EL (cell line): ENCODE data around the gene GPR142.
"Not testable (repeated sequence)": the region's sequence is repeated elsewhere in the genome, so short reads cannot be mapped to it uniquely, and the experiment has no call there.

Experiments
- DNase-seq: peaks from one replicate; pipeline ENCODE4 v3.0.0-alpha.2; 2016

The GPR142 gene

DNA sequence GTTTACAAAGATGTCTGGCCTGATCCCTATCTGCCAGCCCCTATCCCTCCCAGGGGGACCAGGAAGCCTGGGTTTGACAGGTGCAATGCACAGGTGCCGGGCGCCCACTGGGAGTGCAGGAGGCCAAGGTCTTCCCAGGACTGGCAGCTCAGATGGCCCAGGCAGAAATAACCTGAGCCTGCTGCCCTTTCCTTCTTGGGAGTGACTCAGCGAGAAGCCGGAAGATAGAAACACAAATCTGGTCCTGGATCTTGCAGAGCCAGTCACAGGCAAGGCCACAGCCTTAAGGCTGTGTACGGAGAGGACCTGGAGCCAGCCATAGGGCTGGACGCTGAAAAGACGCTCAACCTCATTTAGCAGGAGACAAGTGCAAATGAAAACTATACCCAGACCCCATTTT, 27.7 kb downstream of the GPR142 start:
- no peak for DNase-seq

DNA sequence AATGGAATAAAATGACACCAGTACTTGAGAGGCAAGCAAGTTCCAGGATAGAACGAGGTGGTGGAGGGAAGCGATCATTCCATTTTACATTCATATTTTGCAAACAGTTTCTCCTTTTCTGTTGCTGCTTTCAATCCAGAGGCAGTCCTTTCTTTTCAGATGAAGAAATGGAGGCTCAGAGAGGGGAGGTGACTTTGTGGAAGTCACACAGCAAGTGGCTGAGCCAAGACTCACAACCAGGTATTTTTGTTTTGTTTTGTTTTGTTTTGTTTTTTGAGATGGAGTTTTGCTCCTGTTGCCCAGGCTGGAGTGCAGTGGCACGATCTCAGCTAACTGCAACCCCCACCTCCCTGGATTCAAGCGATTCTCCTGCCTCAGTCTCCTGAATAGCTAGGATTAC, 29.3 kb downstream of the GPR142 start:
- DNase-seq, result no peak

DNA sequence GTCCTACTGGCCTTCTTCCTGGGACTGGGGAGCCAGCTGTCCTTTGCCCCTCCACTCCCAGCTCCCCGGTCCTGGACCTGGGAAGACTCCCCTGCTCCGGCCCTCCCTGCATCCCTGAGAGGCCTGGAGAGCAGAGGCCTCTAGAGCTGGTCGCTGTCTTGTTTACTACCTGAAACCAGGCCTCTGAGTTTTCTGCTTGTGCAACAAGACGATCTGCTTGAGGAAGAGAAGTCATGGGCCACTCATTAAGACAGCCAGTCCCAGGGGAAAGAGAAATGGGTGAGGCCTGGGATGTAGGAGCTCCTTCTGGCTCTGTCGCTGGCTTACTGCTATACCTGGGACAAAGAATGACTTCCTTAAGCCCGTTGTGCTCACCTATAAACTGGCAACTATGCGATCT, 34.7 kb downstream of the GPR142 start:
- no peak for DNase-seq

DNA sequence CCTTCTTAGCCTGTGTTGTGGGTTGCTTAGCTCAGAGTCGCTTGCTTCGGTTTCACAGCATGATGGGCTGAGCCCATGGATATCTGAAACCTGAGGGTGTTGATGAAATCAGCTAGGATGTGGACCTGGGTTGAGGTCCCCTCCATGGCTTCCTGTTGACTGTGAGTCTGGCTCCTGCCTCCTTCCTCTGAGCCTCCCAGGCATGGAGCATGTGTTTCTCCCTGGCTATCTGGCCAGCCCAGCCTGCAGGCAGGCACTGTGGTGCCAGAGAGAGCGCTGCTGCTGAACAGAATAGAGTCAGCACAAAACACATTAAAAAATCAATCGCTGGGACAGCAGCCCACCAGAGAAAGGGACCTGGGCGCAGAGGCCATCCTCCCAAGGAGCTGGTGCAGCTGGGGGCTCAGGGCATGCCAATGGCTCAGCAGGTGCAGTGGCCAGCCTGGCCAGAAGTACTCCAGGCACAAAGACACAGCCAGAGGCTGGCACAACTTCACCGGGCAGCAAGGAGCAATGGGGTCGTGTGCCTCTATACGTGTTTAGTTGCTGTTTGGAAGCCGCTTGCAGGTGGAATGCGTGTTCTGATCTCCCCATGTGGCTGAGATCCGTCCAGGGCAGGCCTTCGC, 36.3 kb downstream of the GPR142 start:
- DNase-seq, result no peak

DNA sequence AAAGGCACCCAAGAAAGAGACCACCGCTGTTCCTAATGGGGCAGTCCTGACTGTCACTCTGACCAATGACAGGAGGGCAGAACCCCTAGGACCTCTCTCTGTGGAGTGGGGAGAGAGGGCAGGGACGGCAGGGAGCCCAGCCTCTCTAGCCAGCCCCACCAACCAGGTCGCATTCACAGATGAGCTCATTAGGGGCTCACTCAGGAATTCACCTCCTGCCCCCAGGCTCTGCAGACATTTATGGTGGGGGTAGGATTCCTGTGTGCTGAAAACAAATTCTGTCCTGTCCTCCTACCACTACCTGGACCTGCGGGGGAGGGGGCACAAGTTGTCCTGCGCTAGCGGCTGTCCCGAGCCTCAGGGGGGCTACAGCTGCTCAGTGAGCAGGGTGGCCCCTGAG, 36.9 kb downstream of the GPR142 start:
- DNase-seq, result no peak

DNA sequence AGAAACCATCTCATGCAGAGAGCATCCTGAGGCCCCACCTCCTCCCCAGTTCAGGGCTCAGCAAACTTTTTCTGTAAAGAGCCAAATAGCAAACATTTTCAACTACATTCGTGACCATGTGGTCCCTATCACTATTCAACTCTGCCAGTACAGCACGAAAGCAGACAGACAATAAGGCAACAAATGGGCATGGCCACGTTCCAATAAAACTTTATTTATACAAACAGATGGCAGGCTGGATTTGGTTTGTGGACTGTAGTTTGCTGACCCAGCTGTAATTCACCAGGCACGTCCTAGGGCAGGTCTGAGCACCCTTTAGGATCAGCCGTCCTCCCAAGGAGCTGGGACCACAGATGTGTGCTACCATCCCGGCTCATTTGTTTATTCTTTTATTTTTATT, 37.5 kb downstream of the GPR142 start:
- no peak for DNase-seq

DNA sequence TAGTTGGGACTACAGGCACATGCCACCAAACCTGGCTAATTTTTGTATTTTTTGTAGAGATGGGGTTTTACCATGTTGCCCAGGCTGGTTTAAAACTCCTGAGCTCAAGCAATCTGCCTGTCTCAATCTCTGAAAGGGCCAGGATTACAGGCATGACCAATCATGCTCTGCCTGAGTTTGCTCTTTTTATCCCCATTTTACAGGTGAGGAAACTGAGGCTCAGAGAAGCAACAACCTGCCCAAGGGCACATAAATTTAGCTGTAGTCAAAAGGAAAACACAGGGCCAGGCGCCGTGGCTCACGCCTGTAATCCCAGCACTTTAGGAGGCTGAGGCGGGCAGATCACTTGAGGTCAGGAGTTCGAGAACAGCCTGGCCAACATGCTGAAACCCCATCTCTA, 38.0 kb downstream of the GPR142 start:
- DNase-seq, result not testable (repeated sequence)

DNA sequence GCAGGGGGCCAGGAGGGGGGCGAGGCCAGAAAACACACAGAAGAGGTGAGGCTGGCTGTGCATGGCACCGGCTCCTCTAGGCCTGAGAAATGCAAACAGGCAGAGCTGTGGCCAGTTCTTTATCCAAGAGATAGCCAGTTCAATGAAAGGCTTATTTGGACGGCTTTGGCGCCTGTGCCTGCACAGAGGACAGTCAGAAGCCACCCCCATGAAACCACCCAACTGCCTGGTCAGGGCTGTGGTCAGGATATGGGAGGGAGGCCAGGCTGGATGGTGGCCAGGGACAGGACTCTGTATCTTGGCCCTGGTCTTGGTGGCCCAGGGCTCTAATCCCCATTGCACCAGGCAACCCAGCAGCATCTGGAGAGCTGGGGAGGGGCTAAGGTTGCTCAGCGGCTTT, 40.1 kb downstream of the GPR142 start:
- no peak for DNase-seq

DNA sequence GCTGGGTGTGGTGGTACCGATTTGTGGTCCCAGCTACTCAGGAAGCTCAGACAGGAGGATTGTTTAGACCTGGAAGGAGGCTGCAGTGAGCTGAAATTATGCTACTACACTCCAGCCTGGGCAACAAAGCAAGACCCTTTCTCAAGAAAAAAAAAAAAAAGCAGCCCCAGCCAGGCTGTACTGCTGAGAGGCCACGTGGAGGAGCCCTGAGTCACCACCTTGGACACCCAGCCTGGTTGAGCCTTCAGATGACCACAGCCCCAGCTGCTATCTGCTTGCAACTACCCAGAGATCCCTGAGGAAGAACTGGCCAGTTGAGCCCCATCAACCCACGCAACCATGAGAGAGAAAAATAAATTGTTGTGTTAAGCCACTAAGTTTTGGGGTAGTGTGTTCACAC, 41.0 kb downstream of the GPR142 start:
- DNase-seq, result peak; percentile 18

DNA sequence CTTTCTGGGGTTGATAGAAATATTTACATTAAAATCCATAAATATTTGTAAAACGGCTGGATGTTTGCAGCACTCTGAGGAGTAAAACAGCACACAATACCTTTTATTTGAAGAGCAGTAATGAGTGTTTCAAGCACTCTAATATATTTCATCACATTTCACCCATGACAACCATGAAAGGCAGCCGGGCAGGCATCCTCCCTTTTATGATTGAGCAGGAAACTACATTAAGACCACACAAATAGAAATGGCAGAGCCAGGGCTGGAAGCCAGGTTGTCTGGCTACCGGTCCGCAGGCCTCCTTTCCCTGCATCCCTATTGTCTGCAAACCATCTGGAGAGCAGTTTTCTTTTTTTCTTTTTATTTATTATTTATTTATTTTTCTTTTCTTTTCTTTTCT, 41.5 kb downstream of the GPR142 start:
- DNase-seq, result no peak

DNA sequence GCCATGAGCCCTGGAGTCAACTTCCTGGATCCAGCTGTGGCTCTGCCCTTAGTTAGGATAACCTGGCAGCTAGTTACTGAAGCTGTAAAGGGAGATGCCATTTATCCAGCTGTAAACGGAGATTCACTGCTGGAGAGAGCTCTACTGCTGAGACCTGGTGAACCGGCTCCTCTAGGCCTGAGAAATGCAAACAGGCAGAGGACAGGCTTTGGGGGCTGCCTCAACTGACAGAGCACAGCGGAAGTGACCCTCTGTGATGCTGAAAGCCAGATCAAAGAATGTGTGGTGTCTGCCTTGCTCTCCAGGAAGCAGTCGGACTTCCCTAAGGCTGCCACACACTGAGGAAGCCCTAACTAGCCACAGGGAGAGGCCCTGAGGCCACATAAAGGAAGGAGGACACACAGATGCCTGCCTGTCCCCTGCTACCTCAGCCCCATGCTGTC, 42.7 kb downstream of the GPR142 start:
- DNase-seq, result no peak

DNA sequence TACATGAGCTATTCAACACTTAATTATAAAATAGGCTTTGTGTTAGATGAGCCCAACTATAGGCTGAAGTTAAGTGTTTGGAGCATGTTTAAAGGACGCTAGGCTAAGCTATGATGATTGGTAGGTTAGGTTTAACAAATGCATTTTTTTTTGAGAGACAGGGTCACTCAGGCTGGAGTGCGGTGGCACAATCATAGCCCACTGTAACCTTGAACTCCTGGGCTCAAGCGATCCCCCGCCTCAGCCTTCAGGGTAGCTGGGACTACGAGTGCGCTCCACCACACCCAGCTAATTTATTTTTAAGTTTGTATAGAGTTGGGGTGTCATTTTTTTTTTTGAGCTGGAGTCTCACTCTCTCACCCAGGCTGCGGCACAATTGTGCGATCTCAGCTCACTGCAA, 45.3 kb downstream of the GPR142 start:
- DNase-seq, result no peak

DNA sequence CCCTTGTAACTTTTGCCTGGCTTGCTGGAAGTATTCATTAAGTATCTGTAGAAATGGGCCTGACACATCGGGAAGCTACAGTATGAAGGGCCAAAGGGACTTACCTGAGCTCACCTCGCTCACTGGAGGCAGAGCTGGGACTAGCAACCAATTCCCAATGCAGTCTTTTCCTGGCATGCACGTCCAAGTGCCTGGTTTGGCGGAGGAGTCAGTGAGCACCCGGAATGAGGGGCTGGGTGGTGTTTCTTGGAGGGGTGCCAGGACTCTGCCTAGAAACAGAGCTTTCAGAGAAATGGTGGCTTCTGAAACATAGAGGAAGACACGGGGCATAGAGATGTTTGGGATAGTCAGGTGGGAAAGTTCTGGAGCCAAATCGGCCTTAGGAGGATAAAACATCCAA, 46.2 kb downstream of the GPR142 start:
- no peak for DNase-seq

DNA sequence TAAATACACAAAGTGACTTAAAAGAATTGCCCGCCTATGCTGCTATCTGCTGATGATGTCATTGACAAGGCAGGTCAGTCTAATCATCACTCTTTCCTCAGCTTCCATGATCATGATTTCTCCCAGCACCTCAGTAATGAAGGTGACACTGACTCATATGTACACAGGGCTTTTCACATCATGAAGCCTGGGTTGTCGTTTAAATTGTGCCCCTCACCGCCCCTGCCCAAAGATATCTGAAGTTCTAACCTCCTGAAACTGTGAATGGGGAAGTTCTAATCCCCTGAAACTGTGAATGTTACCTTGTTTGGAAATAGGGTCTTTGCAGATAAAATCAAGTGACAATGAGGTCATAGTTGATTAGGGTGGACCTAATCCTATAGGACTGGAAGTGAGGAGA, 47.2 kb downstream of the GPR142 start:
- DNase-seq, result no peak

DNA sequence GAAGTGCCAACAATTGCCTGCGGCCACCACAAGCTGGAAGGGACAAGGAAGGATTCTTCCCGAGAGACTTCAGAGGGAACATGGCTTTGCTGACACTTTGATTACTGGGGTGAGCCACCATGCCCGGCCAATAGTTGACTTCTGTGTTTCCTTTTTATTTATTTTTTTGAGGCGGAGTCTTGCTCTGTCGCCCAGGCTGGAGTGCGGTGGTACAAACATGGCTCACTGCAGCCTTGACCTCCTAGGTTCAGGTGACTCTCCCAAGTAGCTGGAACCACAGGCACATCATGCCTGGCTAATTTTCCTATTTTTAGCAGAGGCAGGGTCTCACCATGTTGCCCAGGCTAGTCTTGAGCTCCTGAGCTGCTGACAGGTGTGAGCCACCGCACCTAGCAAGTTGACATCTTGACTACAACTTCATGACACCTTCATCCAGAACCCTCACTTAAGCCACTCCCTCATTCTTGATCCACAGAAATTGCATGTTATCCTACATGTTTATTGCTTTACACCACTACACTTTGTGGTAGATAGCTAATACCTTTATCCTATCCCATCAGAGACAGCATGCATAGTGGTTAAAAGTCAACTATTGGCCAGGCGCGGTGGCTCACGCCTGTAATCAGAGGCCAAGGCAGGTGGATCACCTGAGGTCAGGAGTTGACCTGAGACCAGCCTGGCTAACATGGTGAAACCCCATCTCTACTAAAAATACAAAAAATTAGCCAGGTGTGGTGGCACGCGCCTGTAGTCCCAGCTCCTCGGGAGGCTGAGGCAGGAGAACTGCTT, 48.5 kb downstream of the GPR142 start:
- no peak for DNase-seq

DNA sequence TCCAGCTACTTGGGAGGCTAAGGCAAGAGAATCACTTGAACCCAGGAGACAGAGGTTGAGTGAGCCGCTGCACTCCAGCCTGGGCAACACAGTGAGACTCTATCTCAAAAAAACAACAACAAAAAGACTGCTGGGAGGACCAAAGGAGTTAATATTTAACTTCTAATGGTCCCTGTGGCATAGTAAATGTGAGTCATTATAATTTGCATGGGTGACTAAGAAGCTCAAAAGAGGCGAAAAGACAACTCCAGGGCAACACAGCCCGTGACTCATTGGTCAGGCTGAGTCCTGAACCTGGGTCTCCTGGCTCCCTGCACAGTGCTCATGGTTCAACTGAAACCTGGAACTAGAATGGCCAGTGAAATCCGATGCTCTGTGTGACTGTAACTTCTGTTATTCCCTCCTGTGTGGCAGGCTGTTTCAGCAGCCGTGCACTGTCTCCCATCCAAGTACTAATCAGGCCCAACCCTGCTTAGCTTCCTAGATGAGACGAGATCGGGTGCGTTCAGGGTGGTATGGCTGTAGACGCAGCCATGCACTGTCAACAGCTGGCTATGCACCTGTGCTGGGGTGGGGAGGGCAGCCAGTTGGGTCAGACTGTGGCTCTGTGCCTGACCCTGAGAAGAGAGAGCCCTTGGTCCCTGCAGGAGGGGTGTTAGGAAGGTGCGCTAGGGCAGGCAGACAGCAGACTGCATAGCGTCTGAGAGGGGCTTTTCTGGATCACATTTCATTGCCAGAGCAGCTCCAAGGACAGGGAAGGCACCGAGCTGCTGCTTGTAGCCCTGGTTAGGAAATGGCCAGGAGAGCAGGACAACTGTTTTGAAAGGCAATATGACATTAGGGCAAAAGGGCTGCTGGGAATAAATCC, 50.1 kb downstream of the GPR142 start:
- peak; percentile 40 for DNase-seq

DNA sequence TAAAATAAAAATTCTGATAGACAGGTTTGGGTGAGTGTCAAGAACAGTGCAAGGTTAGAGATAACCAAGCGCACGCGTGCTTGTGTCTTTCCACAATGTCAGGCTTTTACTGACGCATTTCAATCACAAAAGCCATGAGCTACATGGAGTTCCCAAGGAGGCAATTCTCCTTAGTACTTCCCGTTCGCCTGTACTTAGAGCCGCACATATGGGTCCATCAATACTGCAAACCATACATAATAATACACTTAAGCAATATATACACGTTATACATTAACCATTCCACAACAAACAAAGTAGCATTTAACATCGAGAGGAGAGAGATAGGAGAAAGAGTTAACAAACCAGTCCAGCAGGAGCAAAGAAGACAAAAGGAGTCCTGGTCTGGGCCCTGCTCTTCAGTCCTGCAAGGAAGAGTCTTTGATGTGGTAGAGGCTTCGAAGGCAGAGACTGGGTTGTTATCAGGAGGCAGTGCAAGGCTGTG, 52.7 kb downstream of the GPR142 start:
- DNase-seq, result no peak
